GM23338 (cell line): ENCODE results near the gene STRC. TPM values are rescaled to one million over a fixed set of nuclear protein-coding genes. Genes with fewer than 3 reads are reported as not detected.
"Not testable (repeated sequence)": the region's sequence is repeated elsewhere in the genome, so short reads cannot be mapped to it uniquely, and the experiment has no call there.

Experiments
- ATAC-seq: fragments of 200-7000 bp; cut with Tn5 transposase; 3 replicates; pipeline ENCODE4 v1.9.1; 2020
- DNase-seq: peaks from one replicate; pipeline ENCODE4 v3.0.0-alpha.2; 2015; ENCODE audit warnings: low spot score
- H2AFZ ChIP-seq: fragments of 200-600 bp; sonication (generic); 2 replicates; pipeline ENCODE4 v1.8.0; 2016; ENCODE audit warnings: antibody characterized with exemption, mild to moderate bottlenecking, moderate library complexity
- H3F3A ChIP-seq: fragments of 200-600 bp; sonication (generic); replicated peaks from 2 replicates; pipeline ENCODE4 v1.8.0; 2017; ENCODE audit warnings: antibody characterized with exemption, mixed run types, low read depth
- H3K27ac ChIP-seq: fragments of 200-600 bp; sonication (generic); 2 replicates; pipeline ENCODE4 v1.6.1; 2016; ENCODE audit warnings: low read depth
- H3K27me3 ChIP-seq: fragments of 200-600 bp; sonication (generic); 2 replicates; pipeline ENCODE4 v1.8.0; 2016; ENCODE audit warnings: mild to moderate bottlenecking, mixed run types, moderate library complexity; ENCODE audit not compliant: insufficient read depth
- H3K36me3 ChIP-seq: fragments of 200-600 bp; sonication (generic); 2 replicates; pipeline ENCODE4 v1.8.0; 2016; ENCODE audit warnings: mild to moderate bottlenecking; ENCODE audit not compliant: insufficient read depth
- H3K4me1 ChIP-seq: fragments of 200-600 bp; sonication (generic); 2 replicates; pipeline ENCODE4 v1.8.0; 2016; ENCODE audit warnings: mild to moderate bottlenecking, moderate library complexity; ENCODE audit not compliant: insufficient read depth
- H3K4me2 ChIP-seq: fragments of 200-600 bp; sonication (generic); 2 replicates; pipeline ENCODE4 v1.7.1; 2017; ENCODE audit warnings: mixed run types
- H3K4me3 ChIP-seq: fragments of 200-600 bp; sonication (generic); 2 replicates; pipeline ENCODE4 v1.6.1; 2016; ENCODE audit warnings: mixed run types
- H3K79me2 ChIP-seq: fragments of 200-600 bp; sonication (generic); replicated peaks from 2 replicates; pipeline ENCODE4 v1.8.0; 2017; ENCODE audit warnings: mild to moderate bottlenecking; ENCODE audit not compliant: insufficient read depth
- H3K9me2 ChIP-seq: fragments of 200-600 bp; sonication (generic); 2 replicates; pipeline ENCODE4 v1.8.0; 2017; ENCODE audit not compliant: insufficient read depth
- H4K20me1 ChIP-seq: fragments of 200-600 bp; sonication (generic); replicated peaks from 2 replicates; pipeline ENCODE4 v1.8.0; 2017; ENCODE audit warnings: mild to moderate bottlenecking; ENCODE audit not compliant: insufficient read depth
- H3K27ac Mint-ChIP-seq: 2 replicates; pipeline ENCODE4 v1.8.0; 2020; ENCODE audit warnings: inconsistent platforms, mild to moderate bottlenecking, moderate library complexity, mixed read lengths
- H3K27me3 Mint-ChIP-seq: 3 replicates; pipeline ENCODE4 v1.8.0; 2022; ENCODE audit warnings: low read depth, mild to moderate bottlenecking, moderate library complexity, mixed read lengths, inconsistent platforms; ENCODE audit not compliant: insufficient read depth, poor library complexity
- H3K36me3 Mint-ChIP-seq: 3 replicates; pipeline ENCODE4 v1.8.0; 2021; ENCODE audit warnings: low read depth, mild to moderate bottlenecking, inconsistent platforms, moderate library complexity, mixed read lengths
- H3K4me1 Mint-ChIP-seq: 3 replicates; pipeline ENCODE4 v1.8.0; 2020; ENCODE audit warnings: mild to moderate bottlenecking, inconsistent platforms, mixed read lengths
- H3K4me3 Mint-ChIP-seq: 3 replicates; pipeline ENCODE4 v1.8.0; 2021; ENCODE audit warnings: moderate library complexity, mild to moderate bottlenecking, inconsistent platforms, mixed read lengths
- H3K9me3 Mint-ChIP-seq: 3 replicates; pipeline ENCODE4 v1.8.0; 2020; ENCODE audit warnings: moderate library complexity, mild to moderate bottlenecking, inconsistent platforms, mixed read lengths
- CREB1 ChIP-seq: fragments of 250-450 bp; sonication (Bioruptor Pico); IDR thresholded peaks from 2 replicates; pipeline ENCODE4 v1.5.0; 2020; ENCODE audit warnings: low read depth, mild to moderate bottlenecking, moderate library complexity
- CTCF ChIP-seq, 2 experiments: fragments of 200-600 bp in 1 of 2; sonication (generic) in 1 of 2; conservative IDR thresholded peaks; 2 replicates each; pipeline versions ENCODE4 v1.5.1 to v1.6.1; 2016 to 2017; ENCODE audit warnings: antibody characterized with exemption in 2 of 2, low read depth in 2 of 2, mild to moderate bottlenecking in 2 of 2, moderate library complexity in 1 of 2
- EZH2phosphoT487 ChIP-seq: fragments of 200-600 bp; sonication (generic); IDR thresholded peaks from one replicate; pipeline ENCODE4 v1.8.1; 2018; ENCODE audit warnings: antibody characterized with exemption; ENCODE audit not compliant: unreplicated experiment
- JUNB ChIP-seq: IDR thresholded peaks from one replicate; pipeline ENCODE4 v1.6.1; 2016; ENCODE audit warnings: antibody characterized with exemption; ENCODE audit not compliant: unreplicated experiment
- NANOG ChIP-seq: IDR thresholded peaks from 2 replicates; pipeline ENCODE4 v1.6.1; 2016; ENCODE audit warnings: antibody characterized with exemption, borderline replicate concordance
- POLR2AphosphoS5 ChIP-seq: IDR thresholded peaks from 2 replicates; pipeline ENCODE4 v1.6.1; 2016; ENCODE audit warnings: antibody characterized with exemption, low read depth
- STAT1 ChIP-seq: IDR thresholded peaks from one replicate; pipeline ENCODE4 v1.6.1; 2016; ENCODE audit warnings: antibody characterized with exemption; ENCODE audit not compliant: unreplicated experiment
- ZNF114 ChIP-seq: fragments of 250-450 bp; sonication (Bioruptor Pico); IDR thresholded peaks from 2 replicates; pipeline ENCODE4 v1.5.0; 2020; ENCODE audit warnings: mild to moderate bottlenecking, moderate library complexity
- ZNF331 ChIP-seq: fragments of 250-450 bp; sonication (Bioruptor Pico); IDR thresholded peaks from 2 replicates; pipeline ENCODE4 v1.5.0; 2020; ENCODE audit warnings: low read depth, mild to moderate bottlenecking, moderate library complexity
- polyA plus RNA-seq: library from polyadenylated mRNA; unstranded; fragments of >200 nt; fragmentation: Nextera tagmentation; extraction: Ambion mirVana; gene quantifications from 2 replicates; pipeline ENCODE4 v1.2.1, GENCODE V29; 2016
- total RNA-seq: library from RNA; depleted of rRNA; stranded (reverse); fragments of >200 nt; shearing (Covaris generic); gene quantifications from 2 replicates; pipeline ENCODE4 v1.2.3, GENCODE V29; 2014
- TF ChIP-seq, protein P1 (sequence below): IDR thresholded peaks from one replicate; pipeline ENCODE4 v1.6.1; 2018; ENCODE audit warnings: antibody characterized with exemption; ENCODE audit not compliant: unreplicated experiment

Gene STRC
- total and polyA plus RNA-seq, 2 experiments from 2014 or later, result 0.40 to 0.45 TPM

GRCh38 chr15:43563793-43564192 lies 54.8 kb downstream of the STRC start:
- H3K27ac ChIP-seq, H3K4me3 ChIP-seq, H4K20me1 ChIP-seq, H3K27me3 ChIP-seq, H3K4me2 ChIP-seq, H3K4me1 Mint-ChIP-seq, H3K4me1 ChIP-seq, H2AFZ ChIP-seq, DNase-seq, ATAC-seq, H3K4me3 Mint-ChIP-seq, H3K27ac Mint-ChIP-seq, H3F3A ChIP-seq, H3K9me2 ChIP-seq, H3K36me3 ChIP-seq, H3K36me3 Mint-ChIP-seq, H3K9me3 Mint-ChIP-seq, H3K27me3 Mint-ChIP-seq, H3K79me2 ChIP-seq: not testable (repeated sequence)

- not testable (repeated sequence) for H3K27me3 ChIP-seq, H3F3A ChIP-seq, H3K79me2 ChIP-seq, H3K4me3 ChIP-seq, H3K36me3 Mint-ChIP-seq, H3K27ac Mint-ChIP-seq, H3K4me1 Mint-ChIP-seq, H3K36me3 ChIP-seq, H3K4me2 ChIP-seq, H3K9me3 Mint-ChIP-seq, H3K4me3 Mint-ChIP-seq, H4K20me1 ChIP-seq, H3K27ac ChIP-seq, ATAC-seq, H3K27me3 Mint-ChIP-seq, H2AFZ ChIP-seq, H3K4me1 ChIP-seq, DNase-seq, H3K9me2 ChIP-seq
These were observed 55.8 kb downstream of the STRC start for GRCh38 chr15:43562753-43563152.

DNA sequence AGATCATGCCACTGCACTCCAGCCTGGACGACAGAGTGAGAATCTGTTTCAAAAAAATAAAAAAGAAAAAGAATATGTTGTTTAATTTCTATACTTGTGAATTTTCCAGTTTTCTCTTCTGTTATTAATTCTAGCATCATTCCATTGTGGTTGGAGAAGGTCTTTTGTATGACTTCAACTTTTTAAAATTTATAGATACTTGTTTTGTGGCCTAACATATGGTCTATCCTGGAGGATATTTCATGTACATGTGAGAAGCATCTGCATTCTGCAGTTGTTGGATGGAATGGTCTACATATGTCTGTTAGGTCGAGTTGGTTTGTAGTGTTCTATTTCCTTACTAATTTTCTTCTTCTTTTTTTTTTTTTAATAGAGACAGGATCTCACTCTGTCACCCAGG lies 65.6 kb downstream of the STRC start:
- peaks cover 5% of the 10 kb centered on the region for H3K27me3 Mint-ChIP-seq
- H3K4me1 ChIP-seq, result no peaks in the 10 kb centered on the region
- no peaks in the 10 kb centered on the region for H3K27me3 ChIP-seq
- no peak overlapping the region for H3K27ac ChIP-seq
- no peaks in the 10 kb centered on the region for H4K20me1 ChIP-seq
- no peaks in the 10 kb centered on the region for H3K36me3 Mint-ChIP-seq
- ATAC-seq, result no peak
- no peak overlapping the region for H3K4me2 ChIP-seq
- no peaks in the 10 kb centered on the region for H3K79me2 ChIP-seq
- H3K4me1 Mint-ChIP-seq, result no peaks in the 10 kb centered on the region
- H3K9me2 ChIP-seq, result no peaks in the 10 kb centered on the region
- no peaks in the 10 kb centered on the region for H3F3A ChIP-seq
- no peak overlapping the region for H3K27ac Mint-ChIP-seq
- no peaks in the 10 kb centered on the region for H3K9me3 Mint-ChIP-seq
- no peak overlapping the region for H3K4me3 ChIP-seq
- H3K4me3 Mint-ChIP-seq, result no peak overlapping the region
- H3K36me3 ChIP-seq, result no peaks in the 10 kb centered on the region
- DNase-seq, result no peak
- no peak overlapping the region for H2AFZ ChIP-seq
- no peak for TF ChIP-seq ZNF114 (CRISPR knock-in tag)
- no peak for TF ChIP-seq STAT1
- TF ChIP-seq EZH2phosphoT487, result no peak
- no peak for TF ChIP-seq ZNF331 (CRISPR knock-in tag)
- TF ChIP-seq, protein P1, sequence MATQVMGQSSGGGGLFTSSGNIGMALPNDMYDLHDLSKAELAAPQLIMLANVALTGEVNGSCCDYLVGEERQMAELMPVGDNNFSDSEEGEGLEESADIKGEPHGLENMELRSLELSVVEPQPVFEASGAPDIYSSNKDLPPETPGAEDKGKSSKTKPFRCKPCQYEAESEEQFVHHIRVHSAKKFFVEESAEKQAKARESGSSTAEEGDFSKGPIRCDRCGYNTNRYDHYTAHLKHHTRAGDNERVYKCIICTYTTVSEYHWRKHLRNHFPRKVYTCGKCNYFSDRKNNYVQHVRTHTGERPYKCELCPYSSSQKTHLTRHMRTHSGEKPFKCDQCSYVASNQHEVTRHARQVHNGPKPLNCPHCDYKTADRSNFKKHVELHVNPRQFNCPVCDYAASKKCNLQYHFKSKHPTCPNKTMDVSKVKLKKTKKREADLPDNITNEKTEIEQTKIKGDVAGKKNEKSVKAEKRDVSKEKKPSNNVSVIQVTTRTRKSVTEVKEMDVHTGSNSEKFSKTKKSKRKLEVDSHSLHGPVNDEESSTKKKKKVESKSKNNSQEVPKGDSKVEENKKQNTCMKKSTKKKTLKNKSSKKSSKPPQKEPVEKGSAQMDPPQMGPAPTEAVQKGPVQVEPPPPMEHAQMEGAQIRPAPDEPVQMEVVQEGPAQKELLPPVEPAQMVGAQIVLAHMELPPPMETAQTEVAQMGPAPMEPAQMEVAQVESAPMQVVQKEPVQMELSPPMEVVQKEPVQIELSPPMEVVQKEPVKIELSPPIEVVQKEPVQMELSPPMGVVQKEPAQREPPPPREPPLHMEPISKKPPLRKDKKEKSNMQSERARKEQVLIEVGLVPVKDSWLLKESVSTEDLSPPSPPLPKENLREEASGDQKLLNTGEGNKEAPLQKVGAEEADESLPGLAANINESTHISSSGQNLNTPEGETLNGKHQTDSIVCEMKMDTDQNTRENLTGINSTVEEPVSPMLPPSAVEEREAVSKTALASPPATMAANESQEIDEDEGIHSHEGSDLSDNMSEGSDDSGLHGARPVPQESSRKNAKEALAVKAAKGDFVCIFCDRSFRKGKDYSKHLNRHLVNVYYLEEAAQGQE, result no peak
- TF ChIP-seq JUNB, result no peak
- no peak for TF ChIP-seq NANOG
- TF ChIP-seq CREB1 (CRISPR knock-in tag), result no peak
- no peak for TF ChIP-seq CTCF (conservative IDR thresholded peaks at IDR 0.05; ENCODE audit: low read depth in 2 of 2)
- TF ChIP-seq POLR2AphosphoS5, result no peak
